HepG2 (cell line): Measurements from ENCODE around the gene SLC38A1. TPM values are rescaled to one million over a fixed set of nuclear protein-coding genes. Genes with fewer than 3 reads are reported as not detected.
A peak's percentile ranks its signal among the peaks of the same experiment; 100 is the strongest.

ENCODE experiments used
- ATAC-seq: fragments of 200-7000 bp; cut with Tn5 transposase; 3 replicates; pipeline ENCODE4 v1.9.1; 2020; ENCODE audit warnings: mild to moderate bottlenecking, moderate library complexity
- BruUV-seq: library from RNA; stranded (reverse); fragments of 400-500 nt; replicated peaks from 2 replicates; lab custom pipeline; 2021; lab: Mats Ljungman, UMichigan
- CTCF ChIA-PET: fragments of 300-600 bp; formaldehyde crosslinking; extraction: SDS; loops from one replicate; lab custom pipeline; 2021; ENCODE audit warnings: low total read pairs, inconsistent platforms, low intra/inter-chr PET ratio; lab: Yijun Ruan, JAX
- POLR2A ChIA-PET: fragments of 350-600 bp; sonication (Branson Sonifier 250); formaldehyde crosslinking; loops from one replicate; lab custom pipeline; 2020; ENCODE audit warnings: antibody characterized with exemption, inconsistent platforms; lab: Yijun Ruan, JAX
- DNase-seq: peaks from one replicate; pipeline ENCODE4 v3.0.0-alpha.2; 2015; ENCODE audit warnings: low spot score
- FAIRE-seq: peaks from 3 replicates; lab custom pipeline; 2011; peaks lifted over from hg19 to GRCh38; lab: Jason Lieb, UNC
- H2AFZ ChIP-seq: one replicate; pipeline ENCODE4 v1.6.1; 2011; ENCODE audit warnings: low read length, inconsistent platforms
- H3K27ac ChIP-seq: fragments of 300-600 bp; 3 replicates; pipeline ENCODE4 v1.8.0; 2011; ENCODE audit warnings: mixed run types, mild to moderate bottlenecking, mixed read lengths, low read length, inconsistent platforms; ENCODE audit not compliant: insufficient read depth; ENCODE audit errors: extremely low read length
- H3K27me3 ChIP-seq, 2 experiments: fragments of 200-600 bp in 1 of 2; 2 replicates in 1 of 2; 3 replicates in 1 of 2; pipeline versions ENCODE4 v1.6.0 to v1.8.0; 2011; ENCODE audit warnings: low read length in 2 of 2, mild to moderate bottlenecking in 2 of 2, moderate library complexity in 2 of 2, inconsistent platforms in 1 of 2; ENCODE audit not compliant: insufficient read depth in 2 of 2, control insufficient read depth in 1 of 2
- H3K36me3 ChIP-seq, 2 experiments: fragments of 200-600 bp in 1 of 2; replicated peaks in 1 of 2; 2 replicates in 1 of 2; 3 replicates in 1 of 2; pipeline versions ENCODE4 v1.5.1 to v1.8.0; 2011; ENCODE audit warnings: low read length in 2 of 2, inconsistent platforms in 1 of 2; ENCODE audit not compliant: insufficient read depth in 2 of 2, control insufficient read depth in 1 of 2
- H3K4me1 ChIP-seq: 2 replicates; pipeline ENCODE4 v1.5.1; 2012; ENCODE audit warnings: low read length, inconsistent platforms; ENCODE audit not compliant: insufficient read depth
- H3K4me2 ChIP-seq: 2 replicates; pipeline ENCODE4 v1.6.0; 2011; ENCODE audit warnings: low read depth, low read length, inconsistent platforms
- H3K4me3 ChIP-seq, 3 experiments: fragments of 200-600 bp in 1 of 3; sonication (generic), shearing (Covaris generic) in 1 of 3; replicated peaks in 1 of 3; 2 replicates each; pipeline ENCODE4 v1.5.1; 2011 to 2016; ENCODE audit warnings: low read length in 3 of 3, inconsistent platforms in 2 of 3, low read depth in 2 of 3, mild to moderate bottlenecking in 2 of 3, control low read depth in 1 of 3, mixed read lengths in 1 of 3; ENCODE audit not compliant: insufficient read depth in 1 of 3
- H3K79me2 ChIP-seq: one replicate; pipeline ENCODE4 v1.6.1; 2011; ENCODE audit warnings: low read length, inconsistent platforms; ENCODE audit not compliant: insufficient read depth
- H3K9ac ChIP-seq: 2 replicates; pipeline ENCODE4 v1.6.0; 2011; ENCODE audit warnings: mild to moderate bottlenecking, low read depth, low read length, inconsistent platforms; ENCODE audit not compliant: insufficient read depth
- H3K9me3 ChIP-seq: 2 replicates; pipeline ENCODE4 v1.5.1; 2012; ENCODE audit warnings: mild to moderate bottlenecking, low read length
- H4K20me1 ChIP-seq: 2 replicates; pipeline ENCODE4 v1.6.0; 2011; ENCODE audit warnings: inconsistent platforms, mild to moderate bottlenecking, low read length, moderate library complexity; ENCODE audit not compliant: insufficient read depth
- CBX5 ChIP-seq: sonication (generic); formaldehyde crosslinking; IDR thresholded peaks from 2 replicates; pipeline ENCODE4 v1.4.0; 2020; ENCODE audit warnings: missing genetic modification reagents, borderline replicate concordance
- CENPT ChIP-seq: sonication (generic); formaldehyde crosslinking; IDR thresholded peaks from 2 replicates; pipeline ENCODE4 v1.8.0; 2022; ENCODE audit warnings: low read depth, mild to moderate bottlenecking, moderate library complexity, missing genetic modification reagents
- KLF6 ChIP-seq: IDR thresholded peaks from 2 replicates; pipeline ENCODE4 v1.8.0; 2016; ENCODE audit warnings: missing biosample characterization, missing genetic modification reagents
- NFE2 ChIP-seq: sonication (generic); formaldehyde crosslinking; IDR thresholded peaks from 2 replicates; pipeline ENCODE4 v1.4.0; 2020; ENCODE audit warnings: missing genetic modification reagents
- POLR2G ChIP-seq: fragments of 200-400 bp; formaldehyde crosslinking; IDR thresholded peaks from 2 replicates; pipeline ENCODE4 v1.6.1; 2018; ENCODE audit warnings: mild to moderate bottlenecking, low read depth, low read length, moderate library complexity
- RBM22 ChIP-seq: fragments of 200-400 bp; formaldehyde crosslinking; optimal IDR thresholded peaks from 2 replicates; pipeline ENCODE3; 2017; ENCODE audit warnings: mild to moderate bottlenecking, low read length, moderate library complexity
- SMAD9 ChIP-seq: sonication (generic); formaldehyde crosslinking; IDR thresholded peaks from 2 replicates; pipeline ENCODE4 v1.5.1; 2020; ENCODE audit warnings: mild to moderate bottlenecking, missing genetic modification reagents
- WGBS: methylation state at CpG from one replicate; pipeline ENCODE4 v1.1.6; 2017; ENCODE audit warnings: low lambda C conversion rate; 5-methylcytosine and 5-hydroxymethylcytosine counted together
- in situ Hi-C: cut with HindIII; loops from 2 replicates; pipeline ENCODE4 v1.10.0; 2017; ENCODE audit warnings: low pct_unique_long_range_greater_than_20kb; ENCODE audit not compliant: extremely low pct_ligation_motif_present
- intact Hi-C: fragments of 100-400 bp; cut with micrococcal nuclease; formaldehyde crosslinking; loops from one replicate; pipeline ENCODE4 v1.10.0; 2022; ENCODE audit not compliant: unreplicated experiment
- polyA plus RNA-seq, 8 experiments: library from polyadenylated mRNA; depleted of rRNA in 3 of 8; stranded (reverse) in 7 of 8; unstranded in 1 of 8; fragments of >200 nt; fragmentation: Illumina TruSeq in 4 of 8; extraction: Trizol in 4 of 8; gene quantifications; 2 replicates each; pipeline versions ENCODE4 v1.2.1 to v1.2.3, GENCODE V29; 2011 to 2016; ENCODE audit warnings: low read depth in 4 of 8, missing spikeins in 1 of 8, mixed read lengths in 1 of 8; ENCODE audit not compliant: insufficient read depth in 1 of 8
- total RNA-seq, 5 experiments: library from RNA; depleted of rRNA; stranded (reverse); fragments of >200 nt; fragmentation: Illumina TruSeq; extraction: Trizol; gene quantifications; 2 replicates each; pipeline ENCODE4 v1.2.3, GENCODE V29; 2016; ENCODE audit warnings: low read depth in 1 of 5
- TF ChIP-seq, protein P1 (sequence below): IDR thresholded peaks from 2 replicates; pipeline ENCODE4 v1.6.1; 2016; ENCODE audit warnings: missing genetic modification reagents, missing compliant biosample characterization
- TF ChIP-seq, protein P2 (sequence below): sonication (generic); formaldehyde crosslinking; IDR thresholded peaks from 2 replicates; pipeline ENCODE4 v1.8.0; 2023; ENCODE audit warnings: mild to moderate bottlenecking, missing genetic modification reagents
- TF ChIP-seq, protein P3 (sequence below): sonication (generic); formaldehyde crosslinking; IDR thresholded peaks from 2 replicates; pipeline ENCODE4 v1.5.0; 2020; ENCODE audit warnings: mild to moderate bottlenecking, missing genetic modification reagents, moderate library complexity
- TF ChIP-seq, protein P4 (sequence below): sonication (generic); formaldehyde crosslinking; IDR thresholded peaks from 2 replicates; pipeline ENCODE4 v1.4.0; 2020; ENCODE audit warnings: missing genetic modification reagents, mild to moderate bottlenecking, borderline replicate concordance
- TF ChIP-seq, protein P5 (sequence below): sonication (generic); formaldehyde crosslinking; IDR thresholded peaks from 2 replicates; pipeline ENCODE4 v1.5.0; 2020; ENCODE audit warnings: mild to moderate bottlenecking, missing genetic modification reagents

Gene SLC38A1
- total and polyA plus RNA-seq, 2 of the 13 experiments (the other 11 are each of a cell fraction or from before 2014, with no cell fraction given) = 47.0 to 50.6 TPM

DNA sequence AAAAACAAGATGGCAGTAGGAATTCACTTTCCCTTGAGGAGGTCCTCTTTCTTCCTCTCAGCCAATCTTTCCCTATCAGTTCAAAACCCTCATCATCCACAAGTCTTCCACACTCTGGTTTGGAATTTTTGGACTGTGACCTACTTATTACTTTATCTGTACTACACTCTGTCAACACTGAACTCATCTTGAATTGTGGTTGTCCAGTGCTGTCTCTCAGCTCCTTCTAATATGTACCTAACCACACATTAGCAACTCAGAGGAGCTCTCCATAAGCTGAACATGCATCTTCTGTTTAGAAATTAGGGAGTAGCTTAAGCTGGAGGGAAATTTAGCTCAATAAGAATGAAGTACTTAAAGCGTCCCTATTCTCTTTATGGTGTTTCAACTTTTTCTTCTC, 34.8 kb downstream of the SLC38A1 start:
- H3K4me3 ChIP-seq = no peak overlapping the region
- ATAC-seq (no peak), DNase-seq (no peak), FAIRE-seq (no peak)
- intact Hi-C loops = no loop called here
- H3K79me2 ChIP-seq = peaks cover 4% of the 10 kb centered on the region
- no peak overlapping the region for H2AFZ ChIP-seq
- BruUV-seq = no TSS peak
- no peak overlapping the region for H3K27ac ChIP-seq
- no peaks in the 10 kb centered on the region for H3K9me3 ChIP-seq
- in situ Hi-C loops = no loop called here
- no peaks in the 10 kb centered on the region; the same call in 1 of the 2 replicates for H4K20me1 ChIP-seq
- no peaks in the 10 kb centered on the region for H3K4me1 ChIP-seq
- ChIA-PET POLR2A (no interaction called here), CTCF (no interaction called here)
- H3K27me3 ChIP-seq = no peaks in the 10 kb centered on the region
- H3K4me2 ChIP-seq = no peak overlapping the region
- peaks cover 9 to 54% of the 10 kb centered on the region in 2 experiments for H3K36me3 ChIP-seq
- no peak overlapping the region for H3K9ac ChIP-seq
- peak; percentile 33 for TF ChIP-seq RBM22
- TF ChIP-seq SMAD9 (CRISPR knock-in tag) = no peak
- WGBS = 100% methylated on average over 1 of the region's 1 CpG

DNA sequence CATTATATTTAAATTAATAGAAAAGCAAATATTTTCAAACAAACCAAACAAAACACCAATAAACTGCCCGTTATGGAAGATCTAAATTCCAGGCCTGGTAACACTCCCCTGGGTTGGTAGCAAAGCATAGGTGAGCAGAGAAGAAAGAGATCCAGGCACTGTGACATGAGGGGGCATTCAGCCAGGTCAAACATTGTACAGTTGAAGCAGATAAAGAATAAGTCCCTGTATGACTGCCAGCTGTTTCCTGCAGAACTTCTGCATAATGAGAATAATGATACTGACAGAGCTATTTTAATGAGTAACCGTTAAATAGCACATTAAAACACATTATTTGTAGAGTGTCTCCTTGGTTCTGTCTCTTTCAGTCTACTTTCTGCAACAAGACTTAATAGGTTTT, 35.4 kb downstream of the SLC38A1 start:
- Histone ChIP-seq H3K27ac (no peak overlapping the region), H3K4me1 (no peaks in the 10 kb centered on the region), H3K27me3 (no peaks in the 10 kb centered on the region), H2AFZ (no peak overlapping the region), H4K20me1 (no peaks in the 10 kb centered on the region; the same call in 1 of the 2 replicates), H3K36me3 (peaks cover 9 to 52% of the 10 kb centered on the region in 2 experiments), H3K79me2 (peaks cover 4% of the 10 kb centered on the region), H3K9me3 (no peaks in the 10 kb centered on the region), H3K4me3 (no peak overlapping the region), H3K9ac (no peak overlapping the region), H3K4me2 (no peak overlapping the region)
- POLR2A ChIA-PET = no interaction called here
- FAIRE-seq (no peak), ATAC-seq (no peak), DNase-seq (no peak)
- CTCF ChIA-PET = no interaction called here
- 87% methylated on average over 2 of the region's 2 CpGs for WGBS
- intact Hi-C loops = no loop called here
- no TSS peak for BruUV-seq
- in situ Hi-C loops = no loop called here
- TF ChIP-seq CBX5 (CRISPR knock-in tag) (no peak), NFE2 (CRISPR knock-in tag) (no peak), KLF6 (CRISPR knock-in tag) (no peak), POLR2G (no peak), CENPT (CRISPR knock-in tag) (no peak)
- TF ChIP-seq, protein P1, sequence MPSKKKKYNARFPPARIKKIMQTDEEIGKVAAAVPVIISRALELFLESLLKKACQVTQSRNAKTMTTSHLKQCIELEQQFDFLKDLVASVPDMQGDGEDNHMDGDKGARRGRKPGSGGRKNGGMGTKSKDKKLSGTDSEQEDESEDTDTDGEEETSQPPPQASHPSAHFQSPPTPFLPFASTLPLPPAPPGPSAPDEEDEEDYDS = no peak
- TF ChIP-seq, protein P2, sequence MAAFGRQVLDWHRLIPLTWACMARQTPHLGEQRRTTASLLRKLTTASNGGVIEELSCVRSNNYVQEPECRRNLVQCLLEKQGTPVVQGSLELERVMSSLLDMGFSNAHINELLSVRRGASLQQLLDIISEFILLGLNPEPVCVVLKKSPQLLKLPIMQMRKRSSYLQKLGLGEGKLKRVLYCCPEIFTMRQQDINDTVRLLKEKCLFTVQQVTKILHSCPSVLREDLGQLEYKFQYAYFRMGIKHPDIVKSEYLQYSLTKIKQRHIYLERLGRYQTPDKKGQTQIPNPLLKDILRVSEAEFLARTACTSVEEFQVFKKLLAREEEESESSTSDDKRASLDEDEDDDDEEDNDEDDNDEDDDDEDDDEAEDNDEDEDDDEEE (CRISPR knock-in tag) = no peak
- TF ChIP-seq, protein P3, sequence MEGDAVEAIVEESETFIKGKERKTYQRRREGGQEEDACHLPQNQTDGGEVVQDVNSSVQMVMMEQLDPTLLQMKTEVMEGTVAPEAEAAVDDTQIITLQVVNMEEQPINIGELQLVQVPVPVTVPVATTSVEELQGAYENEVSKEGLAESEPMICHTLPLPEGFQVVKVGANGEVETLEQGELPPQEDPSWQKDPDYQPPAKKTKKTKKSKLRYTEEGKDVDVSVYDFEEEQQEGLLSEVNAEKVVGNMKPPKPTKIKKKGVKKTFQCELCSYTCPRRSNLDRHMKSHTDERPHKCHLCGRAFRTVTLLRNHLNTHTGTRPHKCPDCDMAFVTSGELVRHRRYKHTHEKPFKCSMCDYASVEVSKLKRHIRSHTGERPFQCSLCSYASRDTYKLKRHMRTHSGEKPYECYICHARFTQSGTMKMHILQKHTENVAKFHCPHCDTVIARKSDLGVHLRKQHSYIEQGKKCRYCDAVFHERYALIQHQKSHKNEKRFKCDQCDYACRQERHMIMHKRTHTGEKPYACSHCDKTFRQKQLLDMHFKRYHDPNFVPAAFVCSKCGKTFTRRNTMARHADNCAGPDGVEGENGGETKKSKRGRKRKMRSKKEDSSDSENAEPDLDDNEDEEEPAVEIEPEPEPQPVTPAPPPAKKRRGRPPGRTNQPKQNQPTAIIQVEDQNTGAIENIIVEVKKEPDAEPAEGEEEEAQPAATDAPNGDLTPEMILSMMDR (CRISPR knock-in tag) = no peak
- TF ChIP-seq, protein P4, sequence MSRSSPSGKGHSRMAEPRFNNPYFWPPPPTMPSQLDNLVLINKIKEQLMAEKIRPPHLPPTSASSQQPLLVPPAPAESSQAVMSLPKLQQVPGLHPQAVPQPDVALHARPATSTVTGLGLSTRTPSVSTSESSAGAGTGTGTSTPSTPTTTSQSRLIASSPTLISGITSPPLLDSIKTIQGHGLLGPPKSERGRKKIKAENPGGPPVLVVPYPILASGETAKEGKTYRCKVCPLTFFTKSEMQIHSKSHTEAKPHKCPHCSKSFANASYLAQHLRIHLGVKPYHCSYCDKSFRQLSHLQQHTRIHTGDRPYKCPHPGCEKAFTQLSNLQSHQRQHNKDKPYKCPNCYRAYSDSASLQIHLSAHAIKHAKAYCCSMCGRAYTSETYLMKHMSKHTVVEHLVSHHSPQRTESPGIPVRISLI (CRISPR knock-in tag) = no peak
- TF ChIP-seq, protein P5, sequence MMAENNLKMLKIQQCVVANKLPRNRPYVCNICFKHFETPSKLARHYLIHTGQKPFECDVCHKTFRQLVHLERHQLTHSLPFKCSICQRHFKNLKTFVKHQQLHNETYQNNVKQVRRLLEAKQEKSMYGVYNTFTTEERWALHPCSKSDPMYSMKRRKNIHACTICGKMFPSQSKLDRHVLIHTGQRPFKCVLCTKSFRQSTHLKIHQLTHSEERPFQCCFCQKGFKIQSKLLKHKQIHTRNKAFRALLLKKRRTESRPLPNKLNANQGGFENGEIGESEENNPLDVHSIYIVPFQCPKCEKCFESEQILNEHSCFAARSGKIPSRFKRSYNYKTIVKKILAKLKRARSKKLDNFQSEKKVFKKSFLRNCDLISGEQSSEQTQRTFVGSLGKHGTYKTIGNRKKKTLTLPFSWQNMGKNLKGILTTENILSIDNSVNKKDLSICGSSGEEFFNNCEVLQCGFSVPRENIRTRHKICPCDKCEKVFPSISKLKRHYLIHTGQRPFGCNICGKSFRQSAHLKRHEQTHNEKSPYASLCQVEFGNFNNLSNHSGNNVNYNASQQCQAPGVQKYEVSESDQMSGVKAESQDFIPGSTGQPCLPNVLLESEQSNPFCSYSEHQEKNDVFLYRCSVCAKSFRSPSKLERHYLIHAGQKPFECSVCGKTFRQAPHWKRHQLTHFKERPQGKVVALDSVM (CRISPR knock-in tag) = no peak
